ENCODE results near the gene DROSHA.

DNA sequence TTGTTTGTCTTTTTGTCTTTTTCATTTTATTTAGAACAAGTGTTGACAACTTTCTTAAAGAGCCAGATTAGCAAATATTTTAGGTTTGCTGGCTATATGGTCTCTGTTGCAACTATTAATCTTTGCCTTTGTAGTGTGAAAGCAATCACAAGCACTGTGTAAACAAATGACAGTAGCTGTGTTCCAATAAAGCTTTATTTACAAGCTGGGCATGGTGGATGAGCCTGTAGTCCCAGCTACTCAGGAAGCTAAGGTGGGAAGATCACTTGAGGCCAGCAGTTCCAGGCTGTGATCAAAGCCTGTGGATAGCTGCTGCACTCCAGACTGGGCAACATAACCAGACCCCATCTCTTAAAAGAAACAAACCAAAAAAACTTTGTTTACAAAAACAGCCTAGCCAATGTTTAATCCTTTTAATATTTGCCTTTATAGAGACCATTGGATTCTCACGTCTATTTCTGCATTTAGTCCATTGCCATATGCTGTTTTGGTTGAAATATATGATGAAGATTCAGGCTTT, 2.7 kb upstream of the DROSHA start:
- TF ChIP-seq, protein P1, sequence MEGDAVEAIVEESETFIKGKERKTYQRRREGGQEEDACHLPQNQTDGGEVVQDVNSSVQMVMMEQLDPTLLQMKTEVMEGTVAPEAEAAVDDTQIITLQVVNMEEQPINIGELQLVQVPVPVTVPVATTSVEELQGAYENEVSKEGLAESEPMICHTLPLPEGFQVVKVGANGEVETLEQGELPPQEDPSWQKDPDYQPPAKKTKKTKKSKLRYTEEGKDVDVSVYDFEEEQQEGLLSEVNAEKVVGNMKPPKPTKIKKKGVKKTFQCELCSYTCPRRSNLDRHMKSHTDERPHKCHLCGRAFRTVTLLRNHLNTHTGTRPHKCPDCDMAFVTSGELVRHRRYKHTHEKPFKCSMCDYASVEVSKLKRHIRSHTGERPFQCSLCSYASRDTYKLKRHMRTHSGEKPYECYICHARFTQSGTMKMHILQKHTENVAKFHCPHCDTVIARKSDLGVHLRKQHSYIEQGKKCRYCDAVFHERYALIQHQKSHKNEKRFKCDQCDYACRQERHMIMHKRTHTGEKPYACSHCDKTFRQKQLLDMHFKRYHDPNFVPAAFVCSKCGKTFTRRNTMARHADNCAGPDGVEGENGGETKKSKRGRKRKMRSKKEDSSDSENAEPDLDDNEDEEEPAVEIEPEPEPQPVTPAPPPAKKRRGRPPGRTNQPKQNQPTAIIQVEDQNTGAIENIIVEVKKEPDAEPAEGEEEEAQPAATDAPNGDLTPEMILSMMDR (IDR thresholded peaks at IDR 0.05; ENCODE audit: control extremely low read depth in 1 of 3, insufficient read depth in 1 of 3, low read depth in 1 of 3, low read length in 3 of 3) = no peak
- TF ChIP-seq MAFK (IDR thresholded peaks at IDR 0.05; ENCODE audit: low read depth, low read length) (no peak), RNF2 (IDR thresholded peaks at IDR 0.05; ENCODE audit: borderline replicate concordance, low read depth, low read length, missing control alignments, poor library complexity, severe bottlenecking) (no peak), POLR2AphosphoS5 (IDR thresholded peaks at IDR 0.05; ENCODE audit: low read depth, low read length) (no peak), SAP30 (IDR thresholded peaks at IDR 0.05; ENCODE audit: insufficient read depth, insufficient replicate concordance, low read length) (no peak), EZH2 (IDR thresholded peaks at IDR 0.05; ENCODE audit: low read depth, low read length, severe bottlenecking) (no peak), PHF8 (conservative IDR thresholded peaks at IDR 0.05; ENCODE audit: low read depth, low read length) (no peak)
- TF ChIP-seq, protein P2, sequence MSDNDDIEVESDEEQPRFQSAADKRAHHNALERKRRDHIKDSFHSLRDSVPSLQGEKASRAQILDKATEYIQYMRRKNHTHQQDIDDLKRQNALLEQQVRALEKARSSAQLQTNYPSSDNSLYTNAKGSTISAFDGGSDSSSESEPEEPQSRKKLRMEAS (IDR thresholded peaks at IDR 0.05) = no peak

Measured in H1 (cell line).